Esophagus muscularis mucosa (tissue), 4 donors: ENCODE results near the gene ATP6V1B1. TPM values are rescaled to one million over a fixed set of nuclear protein-coding genes. Genes with fewer than 3 reads are reported as not detected.

Experiments used
- DNase-seq: peaks from one replicate; pipeline ENCODE4 v3.0.0-alpha.2; 2017; ENCODE audit errors: extremely low spot score
- H3K27ac ChIP-seq, 4 donors: fragments of 200-600 bp; sonication (generic); replicated peaks in 1 of 4; 1 replicate in 3 of 4; 2 replicates in 1 of 4; pipeline ENCODE4 v1.5.1; 2016 to 2019; ENCODE audit warnings: mild to moderate bottlenecking in 1 of 4
- H3K27me3 ChIP-seq, 4 donors: fragments of 200-600 bp; sonication (generic); one replicate each; pipeline versions ENCODE4 v1.5.1 to v1.6.0; 2016 to 2019
- H3K36me3 ChIP-seq, 4 donors: fragments of 200-600 bp; sonication (generic); one replicate each; pipeline ENCODE4 v1.5.1; 2016 to 2019
- H3K4me1 ChIP-seq, 4 donors: fragments of 200-600 bp; sonication (generic); one replicate each; pipeline ENCODE4 v1.5.1; 2016 to 2019
- H3K4me3 ChIP-seq, 4 donors: fragments of 200-600 bp; sonication (generic); 1 replicate in 2 of 4; 2 replicates in 2 of 4; pipeline ENCODE4 v1.5.1; 2016 to 2019; ENCODE audit warnings: mild to moderate bottlenecking in 4 of 4, moderate library complexity in 1 of 4
- H3K9me3 ChIP-seq, 4 donors: fragments of 200-600 bp; sonication (generic); 1 replicate in 3 of 4; 2 replicates in 1 of 4; pipeline ENCODE4 v1.5.1; 2016 to 2019
- CTCF ChIP-seq, 3 experiments: fragments of 200-600 bp in 2 of 3; fragments of 450-650 bp in 1 of 3; sonication (generic) in 2 of 3; IDR thresholded peaks; one replicate each; pipeline ENCODE4 v1.5.1; 2017 to 2019; ENCODE audit warnings: antibody characterized with exemption in 3 of 3, mild to moderate bottlenecking in 2 of 3, moderate library complexity in 1 of 3
- EP300 ChIP-seq: sonication (generic); formaldehyde crosslinking; IDR thresholded peaks from one replicate; pipeline ENCODE4 v1.6.1; 2017; ENCODE audit warnings: antibody characterized with exemption
- POLR2A ChIP-seq: fragments of 450-650 bp; IDR thresholded peaks from one replicate; pipeline ENCODE4 v1.6.1; 2017; ENCODE audit warnings: antibody characterized with exemption, moderate library complexity, mild to moderate bottlenecking, low read depth
- POLR2AphosphoS5 ChIP-seq, 2 donors: sonication (generic); formaldehyde crosslinking; IDR thresholded peaks; one replicate each; pipeline ENCODE4 v1.6.1; 2017; ENCODE audit warnings: antibody characterized with exemption in 2 of 2
- WGBS: methylation state at CpG from one replicate; pipeline ENCODE4 v1.1.5; 2018; 5-methylcytosine and 5-hydroxymethylcytosine counted together
- intact Hi-C: fragments of 100-400 bp; cut with DNase I; formaldehyde crosslinking; loops from one replicate; pipeline ENCODE4 v1.15.1; 2023
- total RNA-seq, 4 donors: library from RNA; depleted of rRNA; stranded (reverse); fragments of >200 nt; gene quantifications; one replicate each; pipeline versions ENCODE4 v1.1.0 to v1.2.1, GENCODE V29; 2016

Gene ATP6V1B1
- total RNA-seq, 4 donors from 2014 or later, result 0.83 to 1.6 TPM; not detected in 2

GRCh38 chr2:70978341-70979179 lies 42.9 kb downstream of the ATP6V1B1 start, which contains the start of gene ANKRD53:
Gene ANKRD53, plus strand, starts transcription at chr2:70978630. Its CDS starts 16 bp downstream, at chr2:70978646.
- Histone ChIP-seq H3K4me1 (peaks cover 15 to 32% (median 25%) of the 10 kb centered on the region in 4 donors), H3K4me3 (peak within 1 kb of the TSS; percentile 54 to 69 (median 61)), H3K36me3 (peaks cover 0 to 9% (median 4%) of the 10 kb centered on the region in 4 donors), H3K9me3 (no peaks in the 10 kb centered on the region), H3K27ac (peak within 1 kb of the TSS; percentile 80 to 93 (median 88)), H3K27me3 (no peaks in the 10 kb centered on the region)
- peak; percentile 91 for DNase-seq
- TF ChIP-seq POLR2A (no peak), CTCF (IDR thresholded peaks at IDR 0.05) (no peak), EP300 (no peak), POLR2AphosphoS5 (IDR thresholded peaks at IDR 0.05) (peak in 1 of 2 donors; percentile 15)
- intact Hi-C loops, result no loop called here
- 2% methylated on average over 32 of the region's 67 CpGs for WGBS

DNA sequence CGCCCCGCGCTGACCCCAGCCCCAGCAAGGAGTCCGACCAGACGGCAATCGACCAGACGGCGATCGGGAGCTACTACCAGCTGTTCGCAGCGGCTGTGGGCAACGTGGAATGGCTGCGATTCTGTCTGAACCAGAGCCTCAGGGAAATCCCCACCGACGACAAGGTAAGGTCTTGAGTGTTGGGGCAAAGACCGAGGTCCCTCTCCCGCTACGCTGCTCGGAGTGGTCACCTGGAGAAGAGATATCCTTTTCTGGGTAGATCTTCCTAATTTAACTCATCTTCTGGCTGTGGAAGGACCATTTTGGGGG lies 43.4 kb downstream of the ATP6V1B1 start:
- Histone ChIP-seq H3K27me3 (no peaks in the 10 kb centered on the region), H3K4me1 (peaks cover 15 to 32% (median 25%) of the 10 kb centered on the region in 4 donors), H3K4me3 (peak overlapping the region; percentile 54 to 69 (median 61)), H3K36me3 (peaks cover 0 to 13% (median 4%) of the 10 kb centered on the region in 4 donors), H3K27ac (peak overlapping the region; percentile 80 to 93 (median 88)), H3K9me3 (no peaks in the 10 kb centered on the region)
- DNase-seq, result no peak
- TF ChIP-seq POLR2A, result no peak
- no peak for TF ChIP-seq EP300
- no peak for TF ChIP-seq POLR2AphosphoS5 (IDR thresholded peaks at IDR 0.05)
- no peak for TF ChIP-seq CTCF (IDR thresholded peaks at IDR 0.05)
- WGBS, result 29% methylated on average over 17 of the region's 19 CpGs
- intact Hi-C loops, result no loop called here

DNA sequence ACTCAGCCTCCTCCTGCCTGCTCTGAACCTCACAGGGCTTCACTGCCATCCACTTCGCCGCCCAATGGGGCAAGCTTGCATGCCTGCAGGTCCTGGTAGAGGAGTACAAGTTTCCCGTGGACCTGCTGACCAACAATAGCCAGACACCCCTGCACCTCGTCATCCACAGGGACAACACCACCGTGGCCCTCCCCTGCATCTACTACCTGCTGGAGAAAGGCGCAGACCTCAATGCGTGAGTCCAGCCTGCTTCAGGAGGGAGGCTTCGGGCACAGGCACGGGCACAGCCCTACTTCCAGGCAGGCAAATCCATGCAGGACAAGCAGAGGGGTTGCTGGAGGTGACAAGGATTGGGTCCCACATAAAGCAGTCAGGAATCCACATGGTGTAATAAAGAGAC lies 43.9 kb downstream of the ATP6V1B1 start:
- no peak for DNase-seq
- Histone ChIP-seq H3K27me3 (no peaks in the 10 kb centered on the region), H3K9me3 (no peaks in the 10 kb centered on the region), H3K4me1 (peaks cover 15 to 35% (median 26%) of the 10 kb centered on the region in 4 donors), H3K4me3 (no peak overlapping the region), H3K36me3 (peaks cover 0 to 16% (median 4%) of the 10 kb centered on the region in 4 donors), H3K27ac (peak overlapping the region; percentile 80 to 93 (median 88))
- intact Hi-C loops, result no loop called here
- WGBS, result 92% methylated on average over 2 of the region's 9 CpGs
- TF ChIP-seq EP300, result no peak
- TF ChIP-seq POLR2AphosphoS5 (IDR thresholded peaks at IDR 0.05), result no peak
- no peak for TF ChIP-seq CTCF (IDR thresholded peaks at IDR 0.05)
- TF ChIP-seq POLR2A, result no peak

DNA sequence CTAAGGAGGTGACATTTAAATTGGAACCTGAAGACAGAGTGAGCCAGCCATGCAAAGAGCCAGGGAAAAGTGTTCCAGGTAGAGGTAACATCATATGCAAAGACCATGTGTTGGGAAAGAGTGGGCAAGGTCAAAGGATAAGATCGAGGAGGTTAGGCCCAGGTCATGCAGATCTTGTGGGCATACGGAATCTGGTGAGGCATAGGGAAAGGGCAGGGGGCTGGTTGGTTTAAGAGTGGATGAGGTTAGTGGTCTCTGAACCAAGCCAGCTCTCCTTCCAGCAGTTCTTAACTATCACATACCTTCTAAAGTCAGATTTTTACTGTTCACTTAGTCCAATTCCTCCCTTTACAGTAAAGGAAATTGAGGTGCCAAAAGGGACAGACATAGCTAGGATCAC lies 45.7 kb downstream of the ATP6V1B1 start:
- no peak overlapping the region for H3K4me3 ChIP-seq
- no peak overlapping the region for H3K27ac ChIP-seq
- DNase-seq, result no peak
- H3K27me3 ChIP-seq, result no peaks in the 10 kb centered on the region
- TF ChIP-seq POLR2AphosphoS5 (IDR thresholded peaks at IDR 0.05), result no peak
- no peak for TF ChIP-seq CTCF (IDR thresholded peaks at IDR 0.05)
- TF ChIP-seq POLR2A, result no peak
- no peak for TF ChIP-seq EP300
- peaks cover 0 to 31% (median 19%) of the 10 kb centered on the region in 4 donors for H3K36me3 ChIP-seq
- 88% methylated on average over 2 of the region's 2 CpGs for WGBS
- intact Hi-C loops, result no loop called here
- peaks cover 14 to 40% (median 31%) of the 10 kb centered on the region in 4 donors for H3K4me1 ChIP-seq
- H3K9me3 ChIP-seq, result no peaks in the 10 kb centered on the region
